Activated CD8-positive, alpha-beta memory T cell treated with anti-CD3 and anti-CD28 coated beads for 1 hour (primary cell): ENCODE data around the gene CSTPP1.
A peak's percentile ranks its signal among the peaks of the same experiment; 100 is the strongest.

Experiments
- DNase-seq, 2 donors: peaks; one replicate each; pipeline ENCODE4 v3.0.0-alpha.2; 2020; ENCODE audit warnings: low read depth in 1 of 2; ENCODE audit errors: extremely low read depth in 1 of 2

The CSTPP1 gene, protein sequence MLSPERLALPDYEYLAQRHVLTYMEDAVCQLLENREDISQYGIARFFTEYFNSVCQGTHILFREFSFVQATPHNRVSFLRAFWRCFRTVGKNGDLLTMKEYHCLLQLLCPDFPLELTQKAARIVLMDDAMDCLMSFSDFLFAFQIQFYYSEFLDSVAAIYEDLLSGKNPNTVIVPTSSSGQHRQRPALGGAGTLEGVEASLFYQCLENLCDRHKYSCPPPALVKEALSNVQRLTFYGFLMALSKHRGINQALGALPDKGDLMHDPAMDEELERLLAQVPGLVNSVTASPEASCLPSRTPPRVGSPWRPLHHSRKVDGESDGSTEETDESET

DNA sequence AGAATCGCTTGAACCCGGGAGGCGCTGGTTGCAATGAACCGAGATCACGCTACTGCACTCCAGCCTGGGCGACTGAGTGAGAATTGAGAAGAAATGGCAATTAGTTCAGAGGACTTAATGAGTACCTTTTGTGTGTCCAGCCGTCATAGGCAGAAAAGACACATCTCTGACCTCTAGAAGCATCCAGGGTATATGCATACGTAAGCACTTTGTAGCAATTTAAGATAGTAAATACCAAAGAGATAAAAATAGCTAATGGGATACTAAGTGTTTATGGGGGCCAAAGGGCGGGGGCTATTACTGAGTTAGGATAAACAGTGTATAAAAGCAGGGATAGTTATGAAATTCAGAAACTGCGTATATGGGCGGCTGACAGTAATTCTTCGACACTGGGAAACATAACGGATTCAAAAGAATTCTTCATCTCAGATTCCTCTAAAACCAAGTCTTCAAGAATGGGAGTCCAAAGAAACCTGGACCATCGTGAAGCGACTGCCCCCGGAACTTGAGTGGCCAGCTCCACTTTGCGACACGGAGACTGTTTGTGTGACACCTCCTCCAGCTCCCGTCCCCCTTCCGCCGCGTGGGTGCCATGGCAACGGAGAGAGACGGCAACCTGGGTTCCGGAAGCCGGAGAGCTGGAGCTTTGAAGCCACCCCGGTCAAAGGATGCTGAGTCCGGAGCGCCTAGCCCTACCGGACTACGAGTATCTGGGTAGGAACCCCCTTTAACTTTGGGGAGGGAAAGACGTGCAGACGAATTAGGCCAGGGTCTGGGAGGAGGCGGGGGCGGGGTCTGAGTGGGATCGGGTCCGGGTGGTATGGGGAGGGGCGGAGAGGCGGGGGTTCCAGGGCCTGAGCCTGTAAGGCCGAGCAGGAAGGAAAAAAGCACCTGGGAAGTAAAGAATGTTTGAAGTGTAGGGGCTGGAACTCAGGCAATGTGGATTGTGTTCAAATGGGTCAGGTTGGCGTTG lies at the start of gene CSTPP1:
Gene CSTPP1, plus strand, starts transcription at position 624 of the 973 bp plus-strand sequence. Its CDS starts 45 bp downstream, at position 669.
- DNase-seq: peak; percentile 81 to 94

DNA sequence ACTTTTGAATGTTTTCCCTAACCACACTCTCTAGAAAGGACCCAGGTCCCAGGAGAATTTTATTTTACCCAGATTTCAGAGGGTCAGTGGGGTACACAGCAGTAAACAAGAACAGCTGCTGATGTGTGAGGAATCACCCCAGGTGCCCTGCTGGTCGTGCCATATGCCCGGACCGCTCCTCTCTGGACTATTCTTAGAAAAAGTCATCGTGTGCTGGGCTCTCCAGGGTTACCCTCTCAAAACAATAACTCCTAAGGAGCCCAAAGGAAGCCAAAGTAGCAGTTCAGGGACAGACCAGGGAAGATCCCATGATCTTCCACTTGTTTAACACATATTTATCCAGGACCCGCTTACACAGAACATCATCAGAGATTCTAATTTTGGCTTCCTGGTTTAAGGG lies 47.9 kb upstream of the CSTPP1 start:
- DNase-seq: no peak

DNA sequence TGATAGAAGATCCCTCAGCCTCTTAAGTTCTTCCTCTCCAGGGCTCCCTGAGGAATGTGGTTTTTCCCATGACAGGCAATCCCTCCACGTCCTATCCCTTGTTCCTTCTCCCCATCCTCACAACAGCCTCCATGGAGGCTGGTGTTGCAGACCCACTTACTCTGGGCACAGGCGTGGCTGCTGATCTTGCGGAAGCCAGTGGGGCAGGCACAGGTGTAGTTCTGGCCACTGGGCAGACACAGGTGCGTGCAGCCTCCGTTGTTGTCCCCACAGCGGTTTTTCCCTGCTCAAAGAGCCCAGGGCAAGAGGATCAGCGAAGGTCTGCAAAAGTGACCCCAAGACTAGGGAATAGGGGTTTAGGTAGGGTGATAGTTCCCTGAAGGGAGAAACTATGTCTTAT lies 47.3 kb upstream of the CSTPP1 start:
- no peak for DNase-seq

DNA sequence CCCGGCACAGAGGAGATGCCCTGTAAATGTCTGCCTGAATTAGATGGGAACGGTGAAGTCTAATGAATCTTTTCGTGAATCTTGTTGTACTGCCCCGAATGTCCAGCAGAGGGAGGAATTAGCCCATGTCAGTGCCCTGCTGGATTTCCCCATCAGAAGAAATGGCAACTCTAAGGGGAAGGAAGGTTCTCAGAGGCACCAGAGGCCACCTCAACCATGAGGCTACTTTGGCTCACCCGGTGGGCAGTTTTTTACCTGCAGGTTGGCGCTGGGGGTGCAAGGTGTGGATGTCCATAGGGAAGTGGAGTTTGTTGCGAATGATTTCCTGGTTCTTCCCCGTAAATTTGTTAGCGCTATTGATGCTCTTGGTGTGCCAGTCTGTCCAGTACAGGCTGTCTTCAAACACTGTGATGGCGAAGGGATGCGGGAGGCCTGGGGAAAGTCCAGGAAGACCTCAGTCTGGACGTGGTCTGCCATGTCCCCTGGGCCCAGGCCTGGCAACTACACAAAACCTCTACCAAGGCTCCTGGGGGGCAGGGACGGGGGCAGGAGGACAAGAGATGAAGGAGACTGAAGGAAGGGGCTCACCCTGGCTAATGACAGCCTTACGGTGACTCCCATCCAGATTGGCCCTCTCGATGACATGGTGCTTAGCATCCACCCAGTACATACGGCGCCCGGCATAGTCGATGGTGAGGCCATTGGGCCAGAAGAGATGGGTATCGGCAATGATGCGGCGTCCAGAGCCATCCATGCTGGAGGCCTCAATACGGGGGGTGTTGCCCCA lies 46.7 kb upstream of the CSTPP1 start:
- DNase-seq: peak; percentile 30 to 51

DNA sequence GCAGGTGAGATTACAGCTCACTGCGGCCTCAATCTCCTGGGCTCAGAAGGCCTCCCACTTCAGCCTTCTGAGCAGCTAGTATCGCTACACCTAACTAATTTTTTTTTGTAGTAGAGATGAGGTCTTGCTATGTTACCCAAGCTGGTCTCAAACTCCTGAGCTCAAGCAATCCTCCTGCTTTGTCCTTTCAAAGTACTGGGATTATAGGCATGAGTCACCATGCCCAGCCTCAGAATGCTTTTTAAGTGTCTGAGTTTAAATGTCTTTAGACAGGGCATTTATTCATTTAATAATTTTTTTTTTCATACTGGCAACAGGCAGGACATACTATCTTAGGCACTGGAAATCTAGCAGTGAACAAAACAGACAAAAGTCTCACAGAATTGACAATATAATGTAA lies 45.9 kb upstream of the CSTPP1 start:
- no peak for DNase-seq

DNA sequence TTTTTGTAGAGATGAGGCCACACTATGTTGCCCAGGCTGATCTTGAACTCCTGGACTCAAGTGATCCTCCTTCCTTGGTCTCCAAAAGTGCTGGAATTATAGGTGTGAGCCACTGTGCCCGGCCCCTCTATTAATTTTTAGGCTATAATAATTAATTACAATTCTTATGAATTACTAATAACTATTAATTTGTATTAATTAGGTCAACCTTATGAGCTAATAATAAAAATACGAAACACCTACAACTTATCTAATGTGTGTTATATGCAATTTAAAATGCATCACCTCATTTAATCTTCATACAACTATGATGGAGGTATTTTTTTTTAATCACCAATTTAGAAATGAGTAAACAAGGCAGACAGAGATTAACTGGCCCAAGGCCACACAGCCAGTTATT lies 44.5 kb upstream of the CSTPP1 start:
- DNase-seq: no peak

DNA sequence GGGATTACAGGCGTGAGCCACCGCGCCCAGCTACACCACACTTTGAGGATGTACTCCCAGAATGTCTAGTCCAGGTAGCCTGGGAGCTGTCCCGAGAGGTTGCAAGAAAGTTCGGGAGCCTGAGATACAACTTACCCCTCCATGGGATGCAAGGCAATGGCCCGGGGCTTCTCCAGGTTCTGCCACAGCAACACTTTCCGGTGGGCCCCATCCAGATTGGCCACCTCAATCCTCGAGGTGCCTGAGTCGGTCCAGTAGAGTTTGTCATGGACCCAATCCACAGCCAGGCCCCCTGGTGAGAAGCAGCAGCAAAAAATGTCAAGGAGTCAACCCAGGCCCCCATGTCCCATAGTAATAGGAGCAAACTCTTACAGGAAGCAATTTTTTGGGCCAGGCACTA lies 43.7 kb upstream of the CSTPP1 start:
- no peak for DNase-seq

DNA sequence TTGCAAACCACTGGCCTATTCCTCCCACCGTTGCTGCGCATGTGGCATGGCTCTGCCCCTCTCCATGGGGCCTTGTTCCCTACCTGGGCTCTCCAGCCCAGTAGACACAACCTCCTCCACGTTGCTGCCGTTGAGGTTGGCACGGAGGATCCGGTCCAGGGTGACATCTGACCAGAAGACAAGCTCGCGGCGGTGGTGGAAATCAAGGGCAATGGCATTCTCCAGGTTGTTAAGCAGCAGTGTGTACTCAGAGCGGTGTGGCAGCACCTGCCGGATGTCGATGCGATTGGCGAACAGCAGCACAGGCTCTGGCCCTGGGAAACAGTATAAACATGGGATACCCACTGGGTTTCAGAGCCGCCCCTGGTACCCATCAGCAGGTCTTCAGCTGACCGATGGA lies 42.1 kb upstream of the CSTPP1 start:
- no peak for DNase-seq

DNA sequence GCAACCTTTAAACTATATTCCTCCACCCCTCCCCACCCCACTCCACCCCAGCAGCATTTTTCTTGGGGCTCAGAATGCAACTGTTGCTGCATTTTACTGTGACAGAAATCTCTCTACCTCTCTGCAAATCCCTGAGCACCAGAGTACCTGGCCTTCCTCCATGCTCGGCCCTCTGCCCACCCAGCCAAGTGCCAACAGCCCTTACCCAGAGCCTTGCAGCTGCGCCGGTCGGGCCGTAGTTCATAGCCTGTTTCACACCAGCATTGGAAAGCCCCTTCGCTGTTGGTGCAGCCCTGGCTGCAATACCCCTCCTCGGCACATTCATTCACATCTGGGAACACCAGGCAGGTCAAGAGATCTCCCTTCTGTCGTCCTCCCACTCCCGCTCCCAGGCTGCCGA lies 41.6 kb upstream of the CSTPP1 start:
- DNase-seq: no peak

DNA sequence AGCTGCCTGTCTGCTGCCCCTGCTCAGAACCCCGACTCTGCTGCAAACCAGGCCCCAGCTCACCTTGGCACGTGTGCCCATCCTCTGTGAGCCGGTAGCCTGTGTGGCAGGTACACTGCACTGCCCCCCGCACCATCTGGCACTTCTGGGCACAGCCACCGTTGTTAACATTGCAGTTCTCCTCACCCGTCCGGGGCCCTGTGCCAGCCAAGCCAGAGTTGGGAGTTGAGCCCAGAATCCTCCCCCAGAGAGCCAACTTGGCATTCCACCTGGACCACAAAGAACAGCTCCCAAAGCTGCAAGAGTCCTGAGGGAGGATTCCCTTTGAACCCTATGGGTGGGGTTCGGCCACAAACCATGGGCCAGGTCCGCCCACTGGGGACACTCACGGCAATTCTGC lies 40.7 kb upstream of the CSTPP1 start:
- DNase-seq: no peak

DNA sequence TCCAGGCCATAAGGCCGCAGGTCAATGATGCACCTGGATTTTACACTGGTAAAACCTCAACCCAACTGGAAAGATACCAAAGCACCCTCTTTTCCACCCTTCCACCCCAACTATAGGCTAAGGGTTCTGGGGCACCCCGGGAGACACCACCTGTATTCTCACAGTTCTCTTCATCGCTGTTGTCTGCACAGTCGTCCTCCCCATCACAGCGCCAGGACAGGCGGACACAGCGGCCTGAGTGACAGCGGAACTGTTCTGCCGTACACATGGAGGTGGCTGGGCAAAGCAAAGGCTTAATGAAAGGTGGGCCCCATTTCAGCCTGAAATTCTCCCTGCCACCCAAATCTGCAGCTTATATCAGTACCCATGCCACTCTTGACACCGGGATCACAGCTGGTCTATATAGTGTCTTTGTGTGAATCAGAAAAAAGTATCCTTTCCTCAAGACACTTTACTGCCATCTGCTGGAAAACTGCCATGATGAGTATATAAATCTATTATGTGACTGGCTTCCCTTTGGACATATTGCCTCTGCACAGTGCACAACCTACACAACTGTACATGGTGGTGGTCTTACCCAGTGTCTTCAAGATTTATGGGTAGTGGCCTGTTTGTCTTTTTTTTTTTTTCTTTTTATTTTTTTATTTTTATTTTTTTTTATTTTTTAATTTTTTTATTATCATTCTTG lies 39.7 kb upstream of the CSTPP1 start:
- no peak for DNase-seq

DNA sequence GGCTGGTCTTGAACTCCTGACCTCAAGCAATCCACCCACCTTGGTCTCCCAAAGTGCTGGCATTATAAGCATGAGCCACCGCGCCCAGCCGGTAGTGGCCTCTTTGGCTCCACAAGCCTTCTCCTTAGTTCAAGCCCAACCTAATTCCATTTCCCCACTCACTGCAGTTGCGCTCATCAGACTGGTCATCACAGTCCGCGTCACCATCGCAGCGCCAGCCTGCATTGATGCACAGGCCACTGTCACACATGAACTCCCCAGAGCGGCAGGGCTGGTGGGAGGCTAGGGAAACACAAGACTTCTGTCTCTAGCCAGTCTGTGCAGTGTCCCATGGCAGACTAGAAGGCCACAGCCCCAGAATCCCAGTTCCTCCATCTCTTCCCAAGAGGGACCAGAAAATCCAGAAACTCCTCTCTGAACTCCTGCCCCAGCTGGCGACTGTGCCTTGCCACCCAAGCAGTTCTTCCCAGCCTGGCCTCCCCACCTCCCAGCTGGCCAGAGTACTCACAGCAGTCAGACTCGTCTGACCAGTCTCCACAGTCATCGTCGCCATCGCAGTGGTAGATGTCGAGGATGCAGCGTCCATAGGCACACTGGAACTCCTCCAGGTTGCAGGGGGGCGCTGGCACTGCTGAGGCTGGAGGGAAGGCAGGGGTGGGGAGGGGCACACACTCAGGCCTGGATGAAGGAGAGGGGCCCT lies 38.0 kb upstream of the CSTPP1 start:
- DNase-seq: no peak

DNA sequence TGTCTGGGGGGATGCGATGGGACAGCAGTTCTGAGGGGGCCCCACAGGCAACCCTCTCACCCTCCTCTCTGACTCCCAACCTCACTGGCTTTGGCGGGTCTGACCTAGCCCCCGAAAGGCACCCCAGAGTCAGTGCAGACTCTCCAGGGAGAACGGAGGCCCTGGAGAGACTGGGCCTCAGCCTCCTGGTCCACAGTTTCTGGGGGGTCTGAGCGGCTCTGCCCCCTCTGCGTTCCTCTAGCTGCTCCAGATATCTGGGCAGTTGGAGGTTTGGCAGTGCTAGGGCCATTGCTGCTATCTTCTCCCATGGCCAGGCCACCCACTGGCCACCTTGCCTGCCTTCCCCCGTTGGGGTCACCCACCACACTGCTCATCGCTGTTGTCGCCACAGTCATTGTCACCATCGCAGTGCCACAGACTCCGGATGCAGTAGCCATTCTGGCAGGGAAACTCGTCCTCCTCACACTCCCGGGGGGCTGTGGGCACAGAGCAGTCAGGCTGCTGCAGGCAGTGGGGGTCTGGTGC lies 37.0 kb upstream of the CSTPP1 start:
- no peak for DNase-seq

DNA sequence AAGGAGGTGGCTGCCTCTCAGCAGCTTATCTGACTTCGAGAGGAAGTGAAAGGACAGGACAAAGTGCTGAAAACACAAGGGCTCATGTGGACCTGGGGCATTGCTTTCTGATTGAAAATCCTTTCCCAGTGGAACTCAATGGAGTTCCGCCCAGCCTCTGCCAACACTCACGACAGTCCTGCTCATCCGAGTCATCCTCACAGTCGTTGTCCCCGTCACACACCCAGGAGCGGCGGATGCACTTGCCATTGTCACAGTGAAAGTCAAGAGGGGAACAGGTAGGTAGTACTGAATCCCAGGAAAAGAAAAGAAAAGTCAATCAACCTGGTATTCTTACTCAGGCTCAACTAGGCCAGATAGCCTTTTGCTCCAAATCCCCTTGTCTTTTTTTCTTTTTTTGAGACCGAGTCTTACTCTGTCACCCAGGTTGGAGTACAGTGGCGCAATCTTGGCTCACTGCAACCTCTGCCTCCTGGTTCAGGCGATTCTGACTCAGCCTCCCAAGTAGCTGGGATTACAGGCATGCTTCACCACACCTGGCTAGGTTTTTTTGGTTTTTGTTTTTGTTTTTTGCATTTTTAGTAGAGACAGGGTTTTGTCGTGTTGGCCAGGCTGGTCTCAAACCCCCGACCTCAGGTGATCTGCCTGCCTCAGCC lies 36.3 kb upstream of the CSTPP1 start:
- no peak for DNase-seq

DNA sequence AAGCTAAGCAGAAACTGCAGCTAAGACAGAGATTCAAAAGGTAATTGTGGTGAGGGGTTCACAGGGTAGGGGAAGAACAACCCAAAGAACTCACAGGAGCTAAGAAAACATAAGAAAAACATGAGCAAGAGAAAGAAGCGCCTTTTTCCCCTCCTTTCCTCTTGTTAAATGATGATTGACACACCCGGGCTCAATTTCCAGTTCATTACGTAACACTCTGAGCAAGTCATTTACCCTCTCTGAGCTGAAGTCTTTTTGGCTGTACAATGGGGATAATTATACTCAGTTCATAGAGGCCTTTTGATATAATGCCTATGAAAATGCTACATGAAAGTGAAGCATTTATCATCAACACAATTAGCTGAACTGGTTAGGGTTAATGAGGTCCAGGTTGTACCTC lies 35.4 kb upstream of the CSTPP1 start:
- no peak for DNase-seq

DNA sequence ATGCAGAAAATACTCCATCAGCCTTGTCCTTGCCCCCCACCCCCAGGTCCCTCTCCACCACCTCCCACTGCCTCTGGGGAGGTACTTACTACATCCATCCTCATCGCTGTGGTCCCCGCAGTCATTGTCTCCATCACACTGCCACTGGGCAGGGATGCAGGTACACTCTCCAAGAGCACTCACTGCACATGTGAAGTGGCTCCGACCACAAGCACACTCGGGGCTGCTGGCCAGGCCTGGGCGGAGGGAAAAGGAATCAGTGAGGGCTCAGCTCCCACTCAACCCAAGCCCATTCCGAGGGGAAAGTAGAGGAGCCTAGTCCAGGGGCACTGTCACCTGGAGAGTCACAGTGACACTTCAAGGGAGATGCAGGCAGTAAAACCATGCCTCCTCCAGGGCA lies 33.9 kb upstream of the CSTPP1 start:
- DNase-seq: no peak

DNA sequence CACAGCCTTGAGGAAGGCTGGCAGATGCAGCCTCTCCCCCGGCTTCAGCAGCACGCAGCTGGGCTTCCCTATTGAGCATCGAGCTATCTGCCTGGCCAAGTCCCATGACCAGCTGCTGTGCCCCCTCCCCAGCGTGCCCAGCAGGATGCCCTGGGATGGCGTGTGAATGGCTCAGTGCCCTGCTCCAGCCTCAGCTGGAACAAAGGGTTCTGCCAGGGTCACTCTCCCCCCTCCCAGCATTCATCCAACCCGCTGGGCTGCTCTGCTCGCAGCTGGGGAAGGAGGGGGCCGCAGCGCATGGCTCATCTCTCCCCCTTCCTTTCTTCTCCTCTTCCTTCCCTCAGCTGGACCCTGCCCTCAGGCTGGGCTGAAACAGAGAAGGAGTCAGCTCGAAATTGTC lies 32.7 kb upstream of the CSTPP1 start:
- no peak for DNase-seq

DNA sequence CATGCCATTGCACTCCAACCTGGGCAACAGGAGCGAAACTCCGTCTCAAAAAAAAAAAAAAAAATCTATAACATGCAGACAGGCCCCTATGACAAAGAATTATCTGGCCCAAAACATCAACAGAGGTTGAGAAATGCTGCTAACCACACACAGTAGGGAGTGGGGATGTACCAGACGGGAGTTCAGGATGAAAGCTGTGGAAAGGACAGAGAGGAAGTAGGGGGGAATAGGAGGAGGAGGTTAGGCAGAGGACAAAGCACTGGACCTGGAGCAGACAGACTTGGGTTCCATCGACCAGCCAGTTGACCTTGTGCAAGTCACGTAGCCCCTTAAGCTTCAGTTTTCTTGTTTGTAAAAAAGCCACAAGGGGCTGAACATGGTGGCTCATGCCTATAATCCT lies 30.8 kb upstream of the CSTPP1 start:
- no peak for DNase-seq

DNA sequence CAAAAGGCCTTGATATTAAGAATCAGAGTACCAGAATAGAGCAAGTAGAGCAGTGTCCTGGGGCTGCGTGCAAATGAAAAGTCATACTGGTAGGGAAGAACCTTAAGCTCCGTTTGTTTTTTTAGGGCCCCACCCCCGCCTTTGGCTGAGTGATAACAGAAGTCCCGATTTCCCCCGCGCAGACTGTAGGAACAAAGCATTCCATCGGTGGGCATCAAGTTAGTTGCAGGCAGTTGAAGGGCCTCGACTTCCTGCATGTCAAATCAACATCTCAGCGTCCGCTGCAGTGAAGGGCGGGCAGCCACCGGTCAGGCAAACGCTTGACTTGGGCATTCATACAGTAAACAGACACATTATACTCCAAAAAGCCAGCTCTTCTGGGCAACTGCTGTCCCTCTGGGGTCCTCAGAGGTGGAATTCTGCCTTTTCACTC lies 29.9 kb upstream of the CSTPP1 start:
- no peak for DNase-seq
